Heart left ventricle (tissue), 13 donors: Measurements from ENCODE around the gene TFDP1.

Experiments used
- POLR2A ChIP-seq, 2 donors: fragments of 450-650 bp; IDR thresholded peaks; one replicate each; pipeline ENCODE4 v1.6.1; 2017; ENCODE audit warnings: antibody characterized with exemption in 2 of 2, mild to moderate bottlenecking in 2 of 2, moderate library complexity in 2 of 2
- TF ChIP-seq, protein P1 (sequence below), 12 donors: fragments of 200-600 bp; sonication (generic) in 4 of 12; IDR thresholded peaks; one replicate each; pipeline versions ENCODE4 v1.5.0 to v1.8.0; 2018 to 2022; ENCODE audit warnings: antibody characterized with exemption in 12 of 12, mild to moderate bottlenecking in 5 of 12
- donor health status: ischemic (EF 13 %, LVEDD 7.1; RV severe dilation, severe dysfunction).
- donor health status: DM: no; HTN: yes; CAD: no.
- donor health status: DM: no; HTN: no; CAD: no.
- donor health status: ischemic (EF 25% LVEDD 6.9; RV normal size, moderate dysfunction).
- donor health status: ischemic (EF 25% LVEDD 5.7; RV mildly dilated, moderate dysfunction).
- donor health status: ischemic (EF 35%, LVEDD 5.7; RV mildly dilated, moderate dysfunction).
- donor health status: nonischemic (EF 11% LVEDD 7.7; RV severe dilation, severe dysfunction).
- donor health status: DM: yes; HTN: yes; CAD: no.
- donor health status: PGD.
- donor health status: ischemic (EF 29% LVEDD 5.4; RV normal size, mild dysfunction).
- donor health status: nonischemic (EF 23%, LVEDD 6.1; RV moderate dilation, normal function).

DNA sequence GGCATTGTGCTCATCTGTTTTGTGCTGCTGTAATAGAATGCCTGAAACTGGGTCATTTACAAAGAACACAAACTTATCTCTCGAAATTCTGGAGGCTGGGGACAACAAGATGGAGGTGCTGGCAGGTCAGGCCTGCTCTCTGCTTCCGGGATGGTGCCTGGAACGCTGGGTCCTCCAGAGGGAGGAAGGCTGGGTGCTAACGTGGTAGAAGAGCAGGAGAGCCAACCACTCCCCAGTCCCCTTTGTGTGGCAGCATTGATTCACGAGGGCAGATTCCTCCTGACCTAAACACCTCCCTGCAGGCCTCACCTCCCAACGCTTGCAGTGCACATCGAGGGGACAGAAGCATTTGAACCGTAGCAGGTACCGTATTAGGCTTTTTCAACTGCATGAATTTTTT, 34.1 kb upstream of the TFDP1 start:
- TF ChIP-seq POLR2A (IDR thresholded peaks at IDR 0.05) = no peak
- TF ChIP-seq, protein P1, sequence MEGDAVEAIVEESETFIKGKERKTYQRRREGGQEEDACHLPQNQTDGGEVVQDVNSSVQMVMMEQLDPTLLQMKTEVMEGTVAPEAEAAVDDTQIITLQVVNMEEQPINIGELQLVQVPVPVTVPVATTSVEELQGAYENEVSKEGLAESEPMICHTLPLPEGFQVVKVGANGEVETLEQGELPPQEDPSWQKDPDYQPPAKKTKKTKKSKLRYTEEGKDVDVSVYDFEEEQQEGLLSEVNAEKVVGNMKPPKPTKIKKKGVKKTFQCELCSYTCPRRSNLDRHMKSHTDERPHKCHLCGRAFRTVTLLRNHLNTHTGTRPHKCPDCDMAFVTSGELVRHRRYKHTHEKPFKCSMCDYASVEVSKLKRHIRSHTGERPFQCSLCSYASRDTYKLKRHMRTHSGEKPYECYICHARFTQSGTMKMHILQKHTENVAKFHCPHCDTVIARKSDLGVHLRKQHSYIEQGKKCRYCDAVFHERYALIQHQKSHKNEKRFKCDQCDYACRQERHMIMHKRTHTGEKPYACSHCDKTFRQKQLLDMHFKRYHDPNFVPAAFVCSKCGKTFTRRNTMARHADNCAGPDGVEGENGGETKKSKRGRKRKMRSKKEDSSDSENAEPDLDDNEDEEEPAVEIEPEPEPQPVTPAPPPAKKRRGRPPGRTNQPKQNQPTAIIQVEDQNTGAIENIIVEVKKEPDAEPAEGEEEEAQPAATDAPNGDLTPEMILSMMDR (IDR thresholded peaks at IDR 0.05) = no peak
